T follicular helper cell (primary cell): ENCODE results near the gene IFIT1B.
"Not testable (repeated sequence)": the region's sequence is repeated elsewhere in the genome, so short reads cannot be mapped to it uniquely, and the experiment has no call there.

Source experiments
- DNase-seq: peaks from one replicate; pipeline ENCODE4 v3.0.0-alpha.2; 2020; ENCODE audit warnings: low read depth

The IFIT1B gene

DNA sequence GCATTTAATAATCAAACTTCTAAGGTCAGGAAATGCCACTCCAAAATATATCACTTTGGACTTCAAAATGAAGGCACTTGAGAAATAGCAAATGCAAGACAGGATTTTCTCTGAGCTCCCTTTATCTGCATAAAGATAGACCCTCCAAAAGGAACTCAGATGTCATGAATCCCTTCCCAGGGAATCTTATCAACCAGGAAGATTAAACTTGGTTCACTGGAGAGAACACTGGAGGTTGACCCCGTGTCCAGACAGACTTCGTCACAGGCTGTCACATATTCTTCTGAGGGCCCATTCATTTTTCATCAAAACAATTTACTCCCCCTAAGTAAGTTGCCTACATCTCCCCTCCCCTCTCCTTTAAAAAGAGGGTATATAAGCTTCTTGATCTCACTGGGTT lies 28.9 kb upstream of the IFIT1B start:
- DNase-seq: no peak

DNA sequence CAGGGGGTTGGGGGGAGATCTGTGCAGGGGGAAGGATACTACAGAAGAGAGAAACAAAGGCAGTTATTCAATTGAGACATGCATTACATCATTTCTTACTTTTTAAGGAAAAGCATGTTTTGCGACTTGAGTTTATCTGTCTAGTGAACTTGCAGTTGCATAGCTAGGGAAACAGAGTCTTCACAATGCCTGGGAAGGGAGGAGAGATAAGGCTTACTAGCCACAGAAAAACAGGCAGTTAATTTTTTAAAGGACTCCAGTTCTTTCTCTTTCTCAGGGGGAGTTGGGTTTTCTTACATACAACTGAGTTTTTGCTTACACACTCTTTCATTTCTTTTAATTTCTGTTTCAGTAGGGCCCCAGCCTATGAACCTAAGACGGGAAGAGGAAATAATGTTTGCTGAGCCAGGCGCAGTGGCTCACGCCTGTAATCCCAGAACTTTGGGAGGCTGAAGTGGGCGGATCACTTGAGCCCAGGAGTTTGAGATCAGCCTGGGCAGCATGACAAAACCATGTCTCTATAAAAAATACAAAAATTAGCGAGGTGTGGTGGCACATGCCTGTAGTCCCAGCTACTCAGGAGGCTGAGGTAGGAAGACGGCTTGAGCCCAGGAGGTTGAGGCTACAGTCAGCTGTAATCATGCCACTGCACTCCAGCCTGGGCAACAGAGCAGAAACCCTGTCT lies 27.1 kb upstream of the IFIT1B start:
- not testable (repeated sequence) for DNase-seq

- DNase-seq: no peak
Measured at GRCh38 chr10:89351412-89351779, 26.5 kb upstream of the IFIT1B start.

DNA sequence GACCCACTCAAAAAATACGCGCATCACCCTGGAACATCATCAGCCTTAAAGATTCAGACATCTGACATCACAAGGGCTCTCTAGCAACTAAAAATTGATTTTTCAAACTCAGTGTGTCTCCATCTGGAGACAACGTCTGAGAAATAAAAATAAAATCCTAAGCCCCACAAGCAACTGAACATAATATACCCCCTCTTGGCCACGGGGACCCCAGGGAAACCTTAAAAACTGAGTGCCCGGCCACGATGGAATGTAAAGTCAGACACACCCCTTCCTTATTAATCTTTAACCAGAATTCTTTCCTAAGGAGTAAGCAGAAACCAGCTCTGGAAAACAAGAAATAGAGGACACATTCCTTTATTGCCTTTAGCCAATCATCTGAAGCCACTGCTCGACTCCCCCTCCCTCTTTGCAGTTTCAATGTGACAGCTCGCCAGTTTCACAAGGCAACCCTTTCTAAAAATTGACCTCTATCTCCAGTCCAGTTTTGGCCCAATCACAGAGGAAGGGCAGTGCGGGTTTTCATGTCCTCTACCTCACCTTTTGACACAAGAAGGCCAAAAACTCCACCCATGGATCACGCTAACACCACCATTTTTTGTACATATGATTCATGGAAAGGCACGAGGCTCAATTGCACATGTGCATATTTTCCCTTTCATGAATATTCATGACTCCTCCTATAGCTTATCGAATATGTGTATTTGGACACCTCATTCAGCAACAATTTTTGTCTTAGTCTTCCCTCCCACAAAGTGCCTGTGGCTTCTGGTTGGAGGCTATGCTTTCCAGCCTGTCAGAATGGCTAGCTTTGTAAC lies 25.9 kb upstream of the IFIT1B start:
- no peak for DNase-seq

- DNase-seq: no peak
Measured at GRCh38 chr10:89352802-89353201, 25.1 kb upstream of the IFIT1B start.

DNA sequence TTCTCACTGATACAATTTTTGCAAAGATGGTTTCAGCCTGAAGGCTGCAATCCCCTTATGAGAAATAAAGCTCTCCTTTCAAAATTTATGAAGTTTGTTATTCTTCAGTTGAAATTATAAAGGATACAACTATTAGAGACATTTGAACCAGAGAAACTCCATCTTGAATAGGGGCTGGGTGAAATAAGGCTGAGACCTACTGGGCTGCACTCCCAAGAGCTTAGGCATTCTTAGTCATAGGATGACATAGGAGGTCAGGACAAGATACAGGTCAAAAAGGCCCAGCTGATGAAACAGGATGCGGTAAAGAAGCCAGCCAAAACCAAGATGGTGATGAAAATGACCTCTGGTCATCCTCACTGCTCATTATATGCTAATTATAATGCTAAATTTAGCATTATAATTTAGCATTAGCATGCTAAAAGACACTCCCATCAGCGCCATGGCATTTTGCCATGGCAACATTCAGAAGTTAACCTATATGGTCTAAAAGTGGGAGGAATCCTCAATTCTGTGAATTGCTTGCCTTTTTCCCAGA lies 22.4 kb upstream of the IFIT1B start:
- no peak for DNase-seq

DNA sequence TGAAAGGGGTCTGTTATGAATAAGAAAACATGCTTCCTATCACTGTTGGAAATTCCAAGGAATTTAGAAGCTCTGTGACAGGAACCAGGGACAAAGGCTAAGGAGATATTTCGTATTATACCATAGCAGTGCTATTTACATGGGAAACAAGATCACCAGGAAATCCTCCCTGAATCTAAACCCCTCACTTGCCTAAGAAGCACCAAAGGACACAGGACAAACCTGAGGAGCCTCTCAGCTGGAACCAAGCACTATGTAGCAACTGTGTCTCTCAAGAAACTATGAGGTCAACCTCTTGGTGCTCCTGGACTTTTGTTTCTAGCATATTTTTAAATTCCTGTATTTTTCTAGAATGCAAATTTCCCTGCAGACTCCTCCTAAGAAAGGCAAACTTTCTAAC lies 20.8 kb upstream of the IFIT1B start:
- no peak for DNase-seq

- DNase-seq: no peak
Measured at GRCh38 chr10:89357975-89358374, 19.9 kb upstream of the IFIT1B start.

DNA sequence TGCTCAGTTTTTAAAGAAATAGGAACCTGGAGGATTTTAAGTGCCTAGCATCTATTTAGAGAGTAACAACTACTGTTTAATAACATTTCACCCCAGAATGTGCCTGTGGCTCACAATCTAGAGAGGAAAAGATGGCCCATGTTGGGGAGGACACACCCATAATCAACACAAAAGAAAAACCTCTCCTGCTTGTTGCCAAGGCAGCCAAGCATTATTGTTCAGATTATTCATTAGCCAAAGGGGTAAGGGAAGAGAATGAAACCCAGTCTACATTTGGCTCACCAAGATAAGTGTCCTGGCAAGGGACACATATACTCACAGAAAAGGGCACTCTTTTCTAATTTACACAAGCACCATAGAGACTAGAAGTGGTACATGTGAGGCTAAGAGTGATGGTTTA lies 17.7 kb upstream of the IFIT1B start:
- no peak for DNase-seq

DNA sequence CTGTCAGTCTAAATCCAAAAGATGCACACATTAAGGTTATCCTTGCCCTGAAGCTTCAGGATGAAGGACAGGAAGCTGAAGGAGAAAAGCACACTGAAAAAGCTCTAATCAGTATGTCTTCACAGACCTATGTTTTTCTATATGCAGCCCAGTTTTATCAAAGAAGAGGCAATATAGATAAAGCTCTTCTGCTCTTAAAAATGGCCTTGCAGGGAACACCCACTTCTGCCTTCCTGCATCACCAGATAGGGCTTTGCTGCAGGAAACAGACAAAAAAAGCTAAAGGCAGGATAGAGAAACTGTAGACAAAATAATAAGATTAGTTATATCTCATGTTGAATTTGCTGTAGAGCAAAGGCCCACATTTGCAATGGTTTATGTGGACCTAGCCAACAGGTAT lies 14.9 kb upstream of the IFIT1B start:
- DNase-seq: no peak

DNA sequence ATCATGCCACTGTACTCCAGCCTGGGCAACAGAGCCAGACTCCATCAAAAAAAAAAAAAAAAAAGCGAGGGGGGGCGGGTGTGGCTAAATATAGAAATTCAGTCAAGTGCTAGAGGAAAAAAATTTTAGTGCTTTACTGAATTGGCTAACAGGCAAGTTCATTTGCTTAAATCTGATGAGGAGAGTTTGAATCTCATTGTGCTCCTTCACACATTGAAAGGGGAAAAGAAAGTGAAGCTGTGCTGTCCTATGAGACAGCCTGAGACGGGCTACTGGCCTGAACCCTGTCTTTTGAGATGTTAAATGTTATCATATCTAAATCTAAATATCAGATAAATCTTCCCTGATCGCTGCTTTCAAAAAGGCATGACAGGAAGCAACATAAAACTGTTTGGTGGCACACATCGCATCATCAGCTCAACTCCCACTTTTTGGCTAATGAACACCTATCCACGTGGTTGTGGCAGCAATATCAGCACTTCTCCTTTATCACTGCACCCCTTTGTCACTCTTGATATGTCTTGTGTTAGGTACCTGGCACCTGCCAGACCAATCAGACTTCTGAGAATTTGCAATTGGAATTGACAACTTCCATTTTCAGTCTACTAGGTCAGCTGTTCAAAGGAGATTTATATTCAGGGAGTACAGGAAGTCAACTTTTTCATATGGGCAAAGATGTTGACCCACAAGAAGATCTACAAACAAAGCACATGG lies 14.0 kb upstream of the IFIT1B start:
- no peak for DNase-seq

DNA sequence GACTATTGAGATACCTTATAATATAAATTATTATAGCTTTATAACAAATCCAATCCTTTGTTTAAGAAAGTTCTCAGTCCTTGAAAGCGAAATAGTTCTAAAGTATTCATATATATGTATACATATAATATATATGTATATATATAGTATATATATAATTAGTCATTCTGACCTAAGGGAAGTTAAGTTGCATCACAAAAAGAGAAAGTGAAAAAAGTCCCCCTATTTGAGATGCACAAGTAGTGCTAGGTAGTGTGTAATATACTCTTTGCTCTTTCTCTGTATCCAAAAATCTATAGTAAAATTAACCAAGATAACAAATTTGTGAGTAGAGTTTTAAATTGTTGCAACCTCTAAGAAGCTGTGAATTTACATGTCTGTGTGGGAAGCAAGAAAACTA lies 13.3 kb upstream of the IFIT1B start:
- no peak for DNase-seq

DNA sequence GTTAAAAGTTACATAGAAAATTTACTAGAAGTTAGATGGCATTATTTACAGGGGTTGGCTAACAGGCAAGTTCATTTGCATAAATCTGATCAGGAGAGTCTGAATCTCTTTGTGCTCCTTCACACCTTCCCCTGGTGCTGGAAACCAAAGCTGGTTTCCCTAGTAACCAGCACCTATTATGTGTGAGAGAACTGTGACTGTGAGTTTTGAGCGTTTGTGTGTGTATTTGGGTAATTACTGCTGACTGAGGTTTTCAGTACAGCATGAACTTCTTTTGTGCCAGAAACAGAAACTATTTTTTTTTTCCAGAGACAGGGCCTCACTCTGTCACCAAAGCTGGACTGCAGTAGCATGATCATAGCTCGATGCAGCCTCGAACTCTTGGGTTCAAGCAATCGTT lies 10.3 kb upstream of the IFIT1B start:
- no peak for DNase-seq

DNA sequence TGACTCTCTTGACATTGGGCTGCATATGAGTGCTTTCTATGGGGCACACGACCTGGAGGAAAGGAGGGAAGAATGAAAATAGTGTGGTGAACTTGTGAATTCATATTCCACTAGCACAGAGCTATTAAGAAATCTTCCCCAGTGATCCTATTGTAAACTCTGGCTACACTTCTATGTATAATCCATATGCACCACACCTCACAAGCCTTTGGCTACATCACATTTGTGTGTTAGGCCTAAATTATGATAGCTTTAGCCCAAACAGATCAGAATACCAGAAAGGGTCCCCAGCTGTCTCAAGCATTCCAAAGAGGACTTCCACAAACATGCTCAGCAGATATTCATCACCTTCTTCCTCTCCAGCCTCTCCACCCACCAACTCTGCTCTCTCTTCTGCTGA lies 9.7 kb upstream of the IFIT1B start:
- DNase-seq: no peak

GRCh38 chr10:89369156-89370105 lies 8.4 kb upstream of the IFIT1B start:
- DNase-seq: no peak

GRCh38 chr10:89371079-89371478 lies 6.8 kb upstream of the IFIT1B start:
- DNase-seq: no peak

- DNase-seq: no peak
Measured at GRCh38 chr10:89371987-89372386, 5.9 kb upstream of the IFIT1B start.

DNA sequence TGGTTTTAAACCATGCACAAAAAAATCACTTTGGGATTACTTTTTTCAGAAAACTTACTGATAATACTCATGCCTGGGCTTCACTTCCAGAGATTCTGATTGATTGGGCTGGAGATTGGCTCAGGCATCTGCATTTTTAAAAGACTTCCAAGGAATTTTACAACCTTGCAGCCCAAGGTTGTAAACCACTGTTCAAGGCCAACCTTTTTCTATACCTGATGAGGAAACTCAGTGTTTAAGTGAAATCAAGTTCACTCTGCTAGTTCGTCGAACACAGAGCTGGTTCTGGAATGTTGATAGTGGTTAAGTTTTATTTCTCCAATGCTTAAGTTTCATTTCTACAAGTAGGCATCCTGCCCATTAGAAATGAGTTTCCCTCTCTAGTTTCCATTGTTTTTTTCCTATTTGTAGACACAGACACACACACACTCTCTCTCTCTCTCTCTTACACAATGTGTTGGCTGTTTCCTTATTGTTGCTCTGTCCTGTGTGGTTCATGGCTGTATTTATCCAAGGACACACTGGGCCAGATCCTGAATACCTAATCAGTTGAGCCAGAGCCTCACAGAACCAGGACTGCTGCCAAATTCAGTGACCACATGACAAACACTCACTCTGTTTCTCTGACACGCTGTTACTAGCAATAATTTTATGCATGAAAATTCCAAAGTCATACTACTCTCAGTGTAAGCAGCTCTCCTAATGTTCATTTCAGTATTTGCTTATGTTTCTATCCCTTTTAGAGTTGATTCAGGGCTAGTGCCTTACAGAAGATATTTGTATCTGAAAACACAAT lies 3.7 kb upstream of the IFIT1B start:
- DNase-seq: no peak

- DNase-seq: no peak
Measured at GRCh38 chr10:89374713-89375141, 3.1 kb upstream of the IFIT1B start.

DNA sequence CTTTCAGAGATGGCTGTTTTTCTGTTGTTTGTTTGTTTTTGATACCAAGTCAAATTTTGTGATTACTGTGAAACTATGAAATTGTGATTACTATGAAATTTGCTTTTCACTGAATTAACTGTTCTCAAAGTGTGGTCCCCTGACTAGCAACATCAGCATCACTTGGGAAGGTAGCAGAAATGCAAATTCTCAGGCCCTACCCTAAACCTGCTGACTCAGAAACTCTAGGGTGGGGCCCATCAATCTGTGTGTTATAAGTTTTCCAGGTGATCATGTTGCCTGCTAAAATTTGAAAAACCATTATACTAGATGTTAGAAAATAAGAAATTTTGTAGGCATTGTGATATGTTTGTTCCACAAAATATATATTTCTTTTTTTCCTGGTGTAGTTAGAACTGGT lies 1.2 kb downstream of the IFIT1B start:
- DNase-seq: no peak

DNA sequence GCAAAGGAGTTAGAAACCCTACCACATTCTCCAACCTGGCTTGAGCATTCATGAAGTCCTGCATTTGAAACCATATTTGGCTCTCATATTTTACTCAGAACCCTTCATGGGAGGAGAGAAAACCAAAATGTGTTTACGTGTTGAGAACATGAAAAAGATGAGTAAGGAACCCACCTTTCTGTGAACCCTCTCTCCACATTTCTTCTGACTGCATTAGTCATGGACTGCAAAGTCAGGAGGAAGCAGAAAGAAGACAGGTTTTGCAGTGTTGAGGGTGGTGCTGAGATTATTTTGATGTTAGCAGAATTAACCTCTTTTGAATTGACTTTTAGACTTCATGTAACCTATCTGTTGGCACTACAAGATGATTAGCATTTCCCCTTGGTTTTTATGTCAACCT lies 4.9 kb downstream of the IFIT1B start:
- DNase-seq: no peak
